HCT116 (cell line): Measurements from ENCODE around the gene ATF7. TPM values are rescaled to one million over a fixed set of nuclear protein-coding genes. Genes with fewer than 3 reads are reported as not detected.

Source experiments
- ATAC-seq: fragments of 200-7000 bp; cut with Tn5 transposase; 2 replicates; pipeline ENCODE4 v1.9.1; 2020; ENCODE audit warnings: mild to moderate bottlenecking, moderate library complexity
- BruUV-seq: library from RNA; stranded (reverse); fragments of 400-500 nt; replicated peaks from 2 replicates; lab custom pipeline; 2021; lab: Mats Ljungman, UMichigan
- CTCF ChIA-PET: fragments of 300-600 bp; sonication (Branson Sonifier 250); formaldehyde crosslinking; loops from one replicate; lab custom pipeline; 2021; ENCODE audit warnings: antibody characterized with exemption; lab: Charles Lee
- POLR2A ChIA-PET: fragments of 300-600, 350-600 bp; sonication (Branson Sonifier 250); formaldehyde crosslinking; loops from one replicate; lab custom pipeline; 2021; ENCODE audit warnings: antibody characterized with exemption; lab: Charles Lee
- RAD21 ChIA-PET, 2 experiments: fragments of 300-600 bp; sonication (Branson Sonifier 250); formaldehyde crosslinking; loops; one replicate each; lab custom pipeline; 2023; ENCODE audit warnings: low total read pairs in 2 of 2; ENCODE audit not compliant: uncharacterized antibody in 2 of 2, unreplicated experiment in 2 of 2, low non-redundant PET in 1 of 2; lab: Charles Lee
- DNase-seq: peaks from one replicate; pipeline ENCODE4 v3.0.0-alpha.2; 2010; ENCODE audit warnings: low read depth, low spot score
- H2AFZ ChIP-seq: fragments of 200-600 bp; shearing (Covaris generic), sonication (generic); 2 replicates; pipeline ENCODE4 v1.6.1; 2017; ENCODE audit warnings: low read depth, mixed run types, mixed read lengths, antibody characterized with exemption, low read length; ENCODE audit not compliant: poor library complexity, severe bottlenecking
- H3K27ac ChIP-seq: 2 replicates; pipeline ENCODE4 v1.5.1; 2012; ENCODE audit warnings: low read depth, low read length
- H3K27me3 ChIP-seq: fragments of 200-600 bp; sonication (generic); 2 replicates; pipeline ENCODE4 v1.6.1; 2016; ENCODE audit warnings: mixed run types, low read length, mixed read lengths; ENCODE audit not compliant: insufficient read depth
- H3K36me3 ChIP-seq, 2 experiments: fragments of 200-500 bp in 1 of 2; fragments of 200-600 bp in 1 of 2; sonication (Bioruptor generic) in 1 of 2; sonication (generic) in 1 of 2; 2 replicates each; pipeline versions ENCODE4 v1.5.1 to v1.6.1; 2014 to 2016; ENCODE audit warnings: low read length in 2 of 2, inconsistent platforms in 1 of 2, mixed read lengths in 1 of 2, mixed run types in 1 of 2; ENCODE audit not compliant: insufficient read depth in 2 of 2, control insufficient read depth in 1 of 2
- H3K4me1 ChIP-seq, 2 experiments: fragments of 200-600 bp in 1 of 2; sonication (generic) in 1 of 2; 2 replicates each; pipeline versions ENCODE4 v1.5.1 to v1.6.1; 2012 to 2017; ENCODE audit warnings: low read length in 2 of 2, inconsistent platforms in 1 of 2, mild to moderate bottlenecking in 1 of 2, mixed read lengths in 1 of 2, mixed run types in 1 of 2, moderate library complexity in 1 of 2; ENCODE audit not compliant: insufficient read depth in 2 of 2, control insufficient read depth in 1 of 2
- H3K4me2 ChIP-seq: fragments of 200-600 bp; sonication (generic); 2 replicates; pipeline ENCODE4 v1.6.1; 2017; ENCODE audit warnings: mixed run types, low read length, mixed read lengths
- H3K4me3 ChIP-seq, 2 experiments: fragments of 200-600 bp in 1 of 2; sonication (generic) in 1 of 2; replicated peaks in 1 of 2; 2 replicates each; pipeline ENCODE4 v1.5.1; 2011 to 2016; ENCODE audit warnings: low read length in 2 of 2, control low read depth in 1 of 2, low read depth in 1 of 2, mild to moderate bottlenecking in 1 of 2, mixed read lengths in 1 of 2, mixed run types in 1 of 2
- H3K79me2 ChIP-seq: fragments of 200-600 bp; sonication (generic); 2 replicates; pipeline ENCODE4 v1.6.1; 2017; ENCODE audit warnings: mild to moderate bottlenecking, mixed run types, low read length, moderate library complexity, mixed read lengths; ENCODE audit not compliant: insufficient read depth
- H3K9ac ChIP-seq: fragments of 200-600 bp; sonication (generic); 2 replicates; pipeline ENCODE4 v1.6.1; 2016; ENCODE audit warnings: low read length, mixed read lengths
- H3K9me2 ChIP-seq: fragments of 200-600 bp; sonication (generic), shearing (Covaris generic); 2 replicates; pipeline ENCODE4 v1.6.1; 2017; ENCODE audit warnings: mixed run types, mild to moderate bottlenecking, moderate library complexity; ENCODE audit not compliant: insufficient read depth
- H3K9me3 ChIP-seq, 2 experiments: fragments of 200-500 bp in 1 of 2; fragments of 200-600 bp in 1 of 2; sonication (Bioruptor generic) in 1 of 2; sonication (generic) in 1 of 2; 2 replicates each; pipeline ENCODE4 v1.6.1; 2014 to 2017; ENCODE audit warnings: low read length in 2 of 2, mixed read lengths in 2 of 2, inconsistent platforms in 1 of 2, low read depth in 1 of 2, mild to moderate bottlenecking in 1 of 2, mixed run types in 1 of 2, moderate library complexity in 1 of 2; ENCODE audit not compliant: control insufficient read depth in 1 of 2, insufficient read depth in 1 of 2
- H4K20me1 ChIP-seq: fragments of 200-600 bp; sonication (generic), shearing (Covaris generic); 2 replicates; pipeline ENCODE4 v1.6.1; 2017; ENCODE audit warnings: mixed run types, mild to moderate bottlenecking, moderate library complexity; ENCODE audit not compliant: insufficient read depth
- CBX3 ChIP-seq: IDR thresholded peaks from 2 replicates; pipeline ENCODE4 v1.6.1; 2012; ENCODE audit warnings: low read depth
- EGR1 ChIP-seq: IDR thresholded peaks from 2 replicates; pipeline ENCODE4 v1.6.1; 2012; ENCODE audit warnings: low read depth
- FOSL1 ChIP-seq: IDR thresholded peaks from 2 replicates; pipeline ENCODE4 v1.6.1; 2012; ENCODE audit warnings: low read depth
- JUND ChIP-seq: IDR thresholded peaks from 2 replicates; pipeline ENCODE4 v1.6.1; 2012
- POLR2A ChIP-seq: IDR thresholded peaks from 2 replicates; pipeline ENCODE4 v1.7.0; 2011; ENCODE audit warnings: borderline replicate concordance; ENCODE audit not compliant: insufficient read depth, insufficient read length; ENCODE audit errors: extremely low read depth
- RAD21 ChIP-seq: IDR thresholded peaks from 2 replicates; pipeline ENCODE4 v1.6.1; 2012; ENCODE audit warnings: low read depth, mild to moderate bottlenecking
- REST ChIP-seq: IDR thresholded peaks from 2 replicates; pipeline ENCODE4 v1.6.1; 2012; ENCODE audit warnings: low read depth
- SIN3A ChIP-seq: IDR thresholded peaks from 2 replicates; pipeline ENCODE4 v1.6.1; 2012; ENCODE audit warnings: low read depth
- SP1 ChIP-seq: IDR thresholded peaks from 2 replicates; pipeline ENCODE4 v1.6.1; 2012; ENCODE audit warnings: low read depth
- TCF7L2 ChIP-seq: IDR thresholded peaks from 2 replicates; pipeline ENCODE4 v1.7.0; 2011; ENCODE audit warnings: borderline replicate concordance, inconsistent platforms; ENCODE audit not compliant: insufficient read depth, insufficient read length; ENCODE audit errors: extremely low read depth
- YY1 ChIP-seq: IDR thresholded peaks from 2 replicates; pipeline ENCODE4 v1.6.1; 2011; ENCODE audit warnings: low read length, low read depth, moderate library complexity, mild to moderate bottlenecking; ENCODE audit not compliant: insufficient replicate concordance; ENCODE audit errors: extremely low read depth
- ZNF274 ChIP-seq: fragments of 200-500 bp; sonication (Bioruptor generic); IDR thresholded peaks from 2 replicates; pipeline ENCODE4 v1.6.1; 2014; ENCODE audit warnings: mild to moderate bottlenecking, low read depth, low read length, inconsistent platforms
- intact Hi-C: fragments of 100-400 bp; cut with micrococcal nuclease; formaldehyde crosslinking; loops from 2 replicates; pipeline ENCODE4 v1.10.0; 2022
- total RNA-seq: library from RNA; stranded (reverse); gene quantifications from one replicate; pipeline ENCODE4 v1.2.1, GENCODE V29; 2021; ENCODE audit not compliant: unreplicated experiment
- TF ChIP-seq, protein P1 (sequence below): IDR thresholded peaks from 2 replicates; pipeline ENCODE4 v1.6.1; 2012
- TF ChIP-seq, protein P2 (sequence below), 3 experiments: fragments of 200-600 bp in 1 of 3; sonication (generic) in 1 of 3; IDR thresholded peaks in 2 of 3; conservative IDR thresholded peaks in 1 of 3; 2 replicates each; pipeline ENCODE4 v1.5.1; 2012 to 2017; ENCODE audit warnings: low read depth in 2 of 3, low read length in 2 of 3, antibody characterized with exemption in 1 of 3, borderline replicate concordance in 1 of 3, control low read depth in 1 of 3, mild to moderate bottlenecking in 1 of 3, mixed read lengths in 1 of 3, mixed run types in 1 of 3, moderate library complexity in 1 of 3; ENCODE audit not compliant: insufficient read depth in 1 of 3
- TF ChIP-seq, protein P3 (sequence below): IDR thresholded peaks from 2 replicates; pipeline ENCODE4 v1.6.1; 2012

The ATF7 gene
- total RNA-seq, 1 experiment from 2014 or later: 24.0 TPM

- H3K36me3 ChIP-seq: no peaks in the 10 kb centered on the region; a peak in 1 of 4 replicates
- no peak for TF ChIP-seq EGR1
- no peak for TF ChIP-seq JUND
- no peak for TF ChIP-seq SIN3A
- TF ChIP-seq RAD21: no peak
- no peak for TF ChIP-seq FOSL1
- TF ChIP-seq YY1: no peak
- TF ChIP-seq ZNF274: no peak
- TF ChIP-seq REST: no peak
- TF ChIP-seq, protein P1, sequence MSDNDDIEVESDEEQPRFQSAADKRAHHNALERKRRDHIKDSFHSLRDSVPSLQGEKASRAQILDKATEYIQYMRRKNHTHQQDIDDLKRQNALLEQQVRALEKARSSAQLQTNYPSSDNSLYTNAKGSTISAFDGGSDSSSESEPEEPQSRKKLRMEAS: no peak
- TF ChIP-seq POLR2A: no peak
- TF ChIP-seq SP1: no peak
- no peak for TF ChIP-seq TCF7L2
- TF ChIP-seq, protein P2, sequence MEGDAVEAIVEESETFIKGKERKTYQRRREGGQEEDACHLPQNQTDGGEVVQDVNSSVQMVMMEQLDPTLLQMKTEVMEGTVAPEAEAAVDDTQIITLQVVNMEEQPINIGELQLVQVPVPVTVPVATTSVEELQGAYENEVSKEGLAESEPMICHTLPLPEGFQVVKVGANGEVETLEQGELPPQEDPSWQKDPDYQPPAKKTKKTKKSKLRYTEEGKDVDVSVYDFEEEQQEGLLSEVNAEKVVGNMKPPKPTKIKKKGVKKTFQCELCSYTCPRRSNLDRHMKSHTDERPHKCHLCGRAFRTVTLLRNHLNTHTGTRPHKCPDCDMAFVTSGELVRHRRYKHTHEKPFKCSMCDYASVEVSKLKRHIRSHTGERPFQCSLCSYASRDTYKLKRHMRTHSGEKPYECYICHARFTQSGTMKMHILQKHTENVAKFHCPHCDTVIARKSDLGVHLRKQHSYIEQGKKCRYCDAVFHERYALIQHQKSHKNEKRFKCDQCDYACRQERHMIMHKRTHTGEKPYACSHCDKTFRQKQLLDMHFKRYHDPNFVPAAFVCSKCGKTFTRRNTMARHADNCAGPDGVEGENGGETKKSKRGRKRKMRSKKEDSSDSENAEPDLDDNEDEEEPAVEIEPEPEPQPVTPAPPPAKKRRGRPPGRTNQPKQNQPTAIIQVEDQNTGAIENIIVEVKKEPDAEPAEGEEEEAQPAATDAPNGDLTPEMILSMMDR (IDR thresholded peaks at IDR 0.05 in 2 of 3, conservative IDR thresholded peaks at IDR 0.05 in 1 of 3; ENCODE audit: borderline replicate concordance in 1 of 3, insufficient read depth in 1 of 3, low read depth in 2 of 3, low read length in 2 of 3): no peak
- TF ChIP-seq CBX3: no peak
- TF ChIP-seq, protein P3, sequence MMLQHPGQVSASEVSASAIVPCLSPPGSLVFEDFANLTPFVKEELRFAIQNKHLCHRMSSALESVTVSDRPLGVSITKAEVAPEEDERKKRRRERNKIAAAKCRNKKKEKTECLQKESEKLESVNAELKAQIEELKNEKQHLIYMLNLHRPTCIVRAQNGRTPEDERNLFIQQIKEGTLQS: no peak
- TF ChIP-seq, all 23 proteins: peak for 0
- ChIA-PET CTCF (no interaction called here), POLR2A (no interaction called here), RAD21 (no interaction called here)
- peaks cover 50% of the 10 kb centered on the region for H3K79me2 ChIP-seq
- H4K20me1 ChIP-seq: peaks cover 4% of the 10 kb centered on the region; the same call in 1 of the 2 replicates
- ATAC-seq (no peak), DNase-seq (no peak)
- H3K4me1 ChIP-seq: no peaks in the 10 kb centered on the region
- no peak overlapping the region for H2AFZ ChIP-seq
- no peak overlapping the region for H3K27ac ChIP-seq
- H3K9ac ChIP-seq: no peak overlapping the region
- H3K4me3 ChIP-seq: no peak overlapping the region
- no peak overlapping the region for H3K4me2 ChIP-seq
- H3K9me3 ChIP-seq: no peaks in the 10 kb centered on the region
- intact Hi-C loops: no loop called here
- no peaks in the 10 kb centered on the region for H3K27me3 ChIP-seq
- no peaks in the 10 kb centered on the region for H3K9me2 ChIP-seq
- no TSS peak for BruUV-seq
These were observed 8.5 kb downstream of the ATF7 start for GRCh38 chr12:53617700-53618099.
